Fibroblast of skin of right quadriceps (primary cell): ENCODE results near the gene SCUBE1.

Source experiments
- DNase-seq: peaks from one replicate; pipeline ENCODE4 v3.0.0-alpha.2; 2013

SCUBE1 gene

GRCh38 chr22:43255299-43255698, 87.9 kb downstream of the SCUBE1 start:
- no peak for DNase-seq

- no peak for DNase-seq
Measured at GRCh38 chr22:43253839-43254238, 89.3 kb downstream of the SCUBE1 start.

DNA sequence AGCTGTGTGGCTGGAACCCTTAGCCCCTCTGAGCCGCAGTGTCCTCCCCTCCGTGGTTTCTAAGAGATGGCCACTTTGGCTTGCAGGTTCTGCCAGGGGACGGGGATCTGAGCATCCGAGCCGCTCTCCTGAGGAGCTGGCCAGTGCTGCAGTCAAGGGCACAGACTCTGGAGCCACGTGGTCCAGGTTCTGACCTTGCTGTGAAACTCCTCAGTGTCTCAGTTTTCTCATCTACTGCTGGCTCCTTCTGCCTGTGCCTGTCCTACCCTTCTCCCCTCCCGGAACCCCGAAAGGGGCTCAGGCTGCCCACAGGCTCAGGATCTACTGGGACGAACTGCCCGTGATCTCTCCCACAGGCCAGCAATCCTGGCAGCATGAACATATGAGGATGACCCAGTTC, 90.9 kb downstream of the SCUBE1 start:
- DNase-seq, result no peak

DNA sequence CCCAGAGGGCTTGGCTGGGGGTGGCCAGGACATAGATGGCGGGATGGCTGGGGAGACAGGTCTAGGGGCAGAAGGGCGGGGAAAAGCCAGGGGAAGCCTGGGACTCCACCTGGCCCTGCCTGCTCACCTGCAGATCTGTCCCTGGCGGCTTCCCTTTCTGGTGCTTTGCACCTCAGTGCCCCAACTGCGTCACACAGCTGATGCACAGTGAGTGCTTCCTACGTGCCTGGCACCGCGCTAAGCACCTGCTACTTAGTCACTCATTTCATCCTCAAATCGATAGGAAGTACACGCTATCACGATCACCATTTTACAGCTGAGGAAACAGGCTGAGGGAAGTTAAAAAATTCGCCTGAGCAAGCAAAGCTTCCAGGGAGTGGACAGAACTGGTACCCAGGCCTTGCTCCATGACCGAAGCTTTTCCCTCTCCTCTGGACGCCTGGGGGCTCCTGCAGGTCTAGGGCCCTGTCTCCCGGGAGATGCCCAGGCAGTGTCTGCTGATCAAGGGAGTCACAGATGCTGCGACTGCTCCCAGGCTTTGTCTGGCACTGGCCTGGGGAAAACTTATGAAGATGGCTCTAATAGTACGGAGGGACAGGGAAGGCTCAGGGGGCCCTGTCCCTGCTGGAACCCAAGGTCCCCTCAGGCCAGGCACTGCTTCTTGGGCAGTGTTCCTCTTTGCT, 93.2 kb downstream of the SCUBE1 start:
- DNase-seq, result no peak

DNA sequence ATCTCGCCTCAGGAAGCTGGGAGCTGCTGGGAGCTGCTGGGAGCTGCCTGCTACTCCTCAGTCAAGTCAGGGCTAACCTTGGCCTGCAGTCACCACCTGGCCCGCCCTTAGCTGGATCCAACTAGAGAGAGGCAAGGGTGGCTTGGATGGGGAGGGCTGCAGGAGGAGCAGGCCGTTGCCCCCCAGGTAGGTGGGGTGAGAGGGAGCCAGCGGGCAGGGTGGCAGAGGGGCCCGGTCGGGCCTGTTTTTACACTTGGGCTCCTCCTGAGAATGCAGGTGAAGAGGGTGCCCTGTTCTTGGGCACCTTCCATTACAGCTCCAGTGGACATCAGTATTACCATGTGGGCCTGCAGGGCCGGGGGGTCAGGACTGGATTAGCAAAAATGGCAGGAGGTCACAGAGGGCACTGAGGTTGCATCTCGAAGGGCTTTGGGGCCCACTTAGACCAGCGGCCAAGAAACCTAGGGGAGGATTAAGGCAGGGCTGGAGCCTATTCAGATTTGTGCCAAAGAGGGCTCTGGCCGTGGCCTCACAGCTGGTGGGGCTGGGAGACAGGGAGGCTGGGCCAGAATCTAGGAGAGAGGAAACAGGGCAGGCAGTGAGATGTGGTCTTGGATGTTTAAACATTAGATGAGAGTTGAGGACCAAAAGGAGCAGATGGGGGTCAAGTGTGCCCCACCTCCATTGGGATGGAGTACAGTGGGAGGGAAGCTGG, 95.5 kb downstream of the SCUBE1 start:
- no peak for DNase-seq

DNA sequence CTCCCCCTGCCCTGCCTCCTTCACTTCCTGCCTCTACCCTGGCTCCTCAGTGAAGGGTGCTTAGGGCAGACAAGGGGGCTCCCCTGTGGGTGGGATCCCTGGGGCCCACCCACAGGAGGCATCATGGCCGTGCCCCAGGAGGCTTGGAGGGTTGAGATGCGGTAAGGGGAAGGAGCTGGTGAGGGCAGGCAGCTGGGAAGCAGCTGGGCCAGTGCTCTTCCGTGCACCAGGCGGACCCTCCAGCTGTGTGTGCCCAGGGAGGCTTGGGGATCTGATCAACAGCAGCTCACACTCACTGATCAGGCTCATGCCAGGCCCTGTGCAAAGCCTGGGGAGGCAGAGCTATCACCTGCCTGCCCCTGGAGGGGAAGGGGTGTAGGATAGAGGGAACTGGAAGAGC, 97.0 kb downstream of the SCUBE1 start:
- DNase-seq, result no peak

- no peak for DNase-seq
Measured at GRCh38 chr22:43245717-43246116, 97.5 kb downstream of the SCUBE1 start.

DNA sequence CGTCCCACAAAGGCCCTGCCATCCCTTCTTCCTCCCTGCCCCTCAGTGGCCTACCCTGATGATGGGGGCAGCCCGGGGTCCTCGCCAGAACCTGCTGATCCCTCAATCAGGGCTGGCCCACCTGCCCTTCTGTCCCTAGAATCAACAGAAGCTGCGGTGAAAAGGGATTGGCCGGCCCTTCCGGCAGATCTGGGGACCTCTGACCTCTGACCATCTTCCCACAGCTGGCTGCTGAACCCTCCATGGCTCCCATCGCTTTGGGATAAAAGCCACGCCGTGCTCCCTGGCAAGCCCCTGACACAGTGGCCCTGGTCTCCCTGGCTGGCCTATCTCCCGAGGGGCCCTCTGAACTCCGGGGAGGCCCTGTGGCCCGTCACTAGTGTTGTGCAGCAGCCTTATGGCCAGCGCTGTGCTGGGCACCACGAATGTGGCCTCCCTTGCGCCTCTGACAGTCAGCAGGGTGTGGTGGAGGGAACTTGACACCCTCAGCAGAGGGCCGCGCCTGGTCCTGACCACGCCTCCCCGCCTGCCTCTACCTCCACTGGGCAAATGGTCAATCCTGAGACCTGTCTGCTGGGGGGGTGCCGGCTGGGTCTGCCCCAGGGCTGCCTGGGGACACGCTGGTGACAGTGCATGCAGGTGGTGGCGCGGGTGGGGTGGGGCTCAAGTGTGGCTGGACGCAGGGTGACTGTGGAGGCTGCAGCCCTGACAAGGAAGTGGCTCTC, 98.2 kb downstream of the SCUBE1 start:
- no peak for DNase-seq

DNA sequence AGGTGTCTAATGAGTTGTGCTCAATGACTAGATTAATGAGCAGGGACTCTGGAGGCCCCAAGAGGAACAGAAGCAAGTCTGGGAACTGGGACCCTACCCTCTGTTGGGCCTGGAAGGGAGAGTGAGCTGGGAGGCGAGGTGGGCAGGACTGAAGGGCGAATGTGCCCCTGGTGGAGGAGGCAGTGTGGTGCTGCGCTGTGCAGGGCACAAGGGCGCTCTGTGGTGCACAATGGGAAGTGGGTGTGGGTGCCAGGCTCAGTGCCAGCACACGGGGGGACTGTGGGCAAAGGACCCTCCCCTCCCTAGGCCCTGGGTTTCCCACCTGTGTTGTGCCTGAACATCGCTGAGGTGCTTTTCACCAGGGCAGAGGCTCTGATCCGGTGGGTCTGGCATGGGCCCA, 98.8 kb downstream of the SCUBE1 start:
- DNase-seq, result no peak

- no peak for DNase-seq
Measured at GRCh38 chr22:43243324-43243723, 99.8 kb downstream of the SCUBE1 start.

DNA sequence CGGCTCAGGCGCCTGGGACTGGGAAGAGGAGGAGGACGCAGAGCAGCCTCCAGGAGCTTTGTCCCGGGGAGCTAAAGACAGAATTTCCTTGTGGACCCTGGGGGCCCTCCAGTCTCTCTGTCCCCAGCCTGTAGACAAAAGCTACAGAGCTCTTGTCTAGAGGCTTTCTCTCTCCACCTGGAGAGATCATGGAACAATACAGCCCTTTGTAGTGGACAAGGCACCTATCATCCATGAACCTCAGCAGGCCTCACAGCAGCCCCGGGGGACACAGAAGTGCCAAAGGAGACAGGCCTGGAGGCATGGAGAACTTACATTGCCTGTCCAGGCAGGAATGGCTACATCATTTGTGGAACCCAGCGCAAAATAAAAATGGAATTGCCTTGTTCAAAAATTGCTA, 100.5 kb downstream of the SCUBE1 start:
- no peak for DNase-seq

GRCh38 chr22:43241699-43242386, 101.3 kb downstream of the SCUBE1 start:
- DNase-seq, result no peak

- DNase-seq, result no peak
Measured at GRCh38 chr22:43241138-43241597, 102.0 kb downstream of the SCUBE1 start.

GRCh38 chr22:43240614-43241013, 102.6 kb downstream of the SCUBE1 start:
- no peak for DNase-seq

GRCh38 chr22:43239956-43240355, 103.2 kb downstream of the SCUBE1 start:
- DNase-seq, result no peak

DNA sequence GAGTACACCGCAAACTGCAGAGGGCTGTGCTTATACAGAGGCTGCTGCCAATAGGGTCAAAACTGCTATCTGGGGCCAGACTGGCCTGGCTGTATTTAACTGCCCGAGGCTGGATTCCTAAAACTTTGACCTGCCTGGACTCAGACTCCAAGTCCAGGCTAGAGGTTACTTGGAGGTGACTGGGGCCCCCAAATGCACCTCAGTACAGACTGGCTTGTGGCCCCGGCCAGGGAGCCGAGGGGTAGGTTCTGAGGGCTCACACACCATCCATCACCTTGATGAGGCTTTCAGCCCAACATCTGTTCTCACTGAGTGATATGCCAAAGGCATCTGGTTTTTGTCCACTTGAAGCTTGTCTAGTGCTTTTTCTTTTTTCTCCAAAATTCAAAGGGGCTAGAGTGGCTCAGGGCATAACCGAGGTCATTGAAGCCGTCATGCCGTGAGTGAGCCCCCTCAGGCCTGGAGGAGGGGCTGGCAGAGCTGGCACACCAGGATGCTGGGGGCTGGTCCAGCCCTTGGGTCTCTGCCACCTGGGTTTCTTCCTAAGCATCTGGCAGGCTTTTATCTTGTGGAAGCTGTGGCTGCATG, 103.9 kb downstream of the SCUBE1 start:
- no peak for DNase-seq

DNA sequence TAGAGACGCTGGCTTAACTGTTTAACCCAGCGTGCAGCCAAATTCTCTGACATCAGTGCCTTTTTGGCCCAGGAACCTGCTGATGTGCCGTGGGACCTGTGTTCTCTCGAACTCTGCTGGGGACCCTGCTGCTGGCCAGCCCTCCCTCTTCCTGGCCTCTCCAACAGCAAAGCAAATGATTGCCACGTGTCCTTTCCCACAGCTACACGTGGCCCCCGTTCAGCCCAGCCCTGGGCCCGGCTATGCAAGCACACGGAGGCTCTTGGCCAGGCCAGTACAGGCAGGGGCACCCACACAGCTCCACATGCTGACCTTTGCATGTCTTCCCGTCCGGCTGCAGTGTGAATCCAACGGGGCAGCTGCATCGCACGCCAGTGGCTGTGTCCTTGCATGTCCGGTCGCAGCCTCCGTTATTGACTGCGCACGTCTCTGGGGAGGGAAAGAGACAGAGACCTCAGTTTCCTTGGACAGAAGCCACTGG, 104.6 kb downstream of the SCUBE1 start:
- no peak for DNase-seq

DNA sequence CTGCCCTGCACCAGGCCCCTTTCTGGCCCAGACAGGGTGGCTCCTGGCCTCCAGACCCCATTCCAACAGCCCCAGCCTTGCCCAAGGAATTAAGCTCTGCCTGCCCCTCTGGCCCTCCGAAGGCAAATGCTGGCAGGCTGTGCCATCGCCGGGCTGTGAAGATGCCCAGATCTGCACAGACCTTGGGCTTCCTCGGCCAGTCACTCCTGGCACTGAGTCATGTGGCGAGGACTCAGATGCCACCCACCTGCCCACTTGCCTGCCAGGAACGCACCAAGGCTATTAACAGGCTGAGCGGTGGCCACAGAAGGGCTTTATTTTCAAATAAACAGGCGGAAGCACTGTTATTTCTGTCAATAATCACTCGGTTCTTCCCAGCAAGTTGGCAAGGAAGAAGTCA, 105.9 kb downstream of the SCUBE1 start:
- no peak for DNase-seq

DNA sequence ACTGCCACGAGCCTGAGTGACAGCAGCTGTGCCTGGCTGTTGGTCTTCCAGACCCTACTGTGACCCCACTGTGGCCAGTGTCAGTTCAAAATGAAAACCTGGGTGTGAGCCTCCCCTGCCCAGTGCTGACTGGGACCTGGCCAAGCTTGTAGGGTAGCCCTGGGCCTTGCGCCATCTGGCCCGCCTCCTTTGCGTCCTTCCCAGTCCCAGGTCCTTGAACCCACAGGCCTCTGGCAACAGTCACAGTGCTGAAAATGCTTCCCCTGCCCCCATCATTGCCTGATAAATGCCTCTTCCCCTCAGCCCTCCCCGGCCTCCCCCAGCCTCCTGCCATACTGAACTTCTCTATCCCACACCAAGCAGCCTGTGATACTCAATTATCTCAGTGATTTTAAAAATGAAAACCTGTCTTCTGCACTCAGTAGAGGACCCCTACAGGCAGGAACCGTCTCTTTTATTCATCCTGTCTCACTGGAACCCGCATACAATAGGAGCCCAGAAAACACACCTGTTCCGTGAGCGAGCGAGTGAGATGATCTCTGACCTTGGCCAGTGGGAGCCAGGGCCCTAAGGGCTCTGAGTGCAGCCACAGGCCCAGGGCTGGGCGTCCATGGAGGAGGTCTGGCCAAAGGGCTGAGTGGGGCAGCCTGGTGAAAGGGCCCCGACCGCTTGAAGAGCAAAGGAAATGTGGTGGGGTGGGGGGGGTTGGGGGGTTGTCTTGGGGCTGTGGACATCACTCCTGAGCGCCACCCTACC, 106.6 kb downstream of the SCUBE1 start:
- no peak for DNase-seq

GRCh38 chr22:43235445-43236409, 107.4 kb downstream of the SCUBE1 start:
- no peak for DNase-seq
